Smooth muscle cell (in vitro differentiated cells): Measurements from ENCODE around the gene TUBGCP5. TPM values are rescaled to one million over a fixed set of nuclear protein-coding genes. Genes with fewer than 3 reads are reported as not detected.
A peak's percentile ranks its signal among the peaks of the same experiment; 100 is the strongest.

Experiments
- DNase-seq: peaks from one replicate; lab custom pipeline; 2025; ENCODE audit not compliant: unreplicated experiment; lab: John Stamatoyannopoulos, UW
- H2AFZ ChIP-seq: fragments of 200-600 bp; sonication (generic); 2 replicates; pipeline ENCODE4 v1.6.0; 2016; ENCODE audit warnings: antibody characterized with exemption, low read depth, mild to moderate bottlenecking
- H3F3A ChIP-seq: fragments of 200-600 bp; sonication (generic); 2 replicates; pipeline ENCODE4 v1.6.0; 2017; ENCODE audit warnings: antibody characterized with exemption, low read depth
- H3K27ac ChIP-seq: fragments of 200-600 bp; sonication (generic); 2 replicates; pipeline ENCODE4 v1.5.1; 2016; ENCODE audit warnings: low read depth, mild to moderate bottlenecking
- H3K27me3 ChIP-seq: fragments of 200-600 bp; sonication (generic); 2 replicates; pipeline ENCODE4 v1.6.1; 2016; ENCODE audit warnings: low read depth, mild to moderate bottlenecking
- H3K36me3 ChIP-seq: fragments of 200-600 bp; sonication (generic); 2 replicates; pipeline ENCODE4 v1.5.1; 2016; ENCODE audit warnings: low read depth
- H3K4me1 ChIP-seq: fragments of 200-600 bp; sonication (generic); 2 replicates; pipeline ENCODE4 v1.5.1; 2016; ENCODE audit warnings: low read depth
- H3K4me2 ChIP-seq: fragments of 200-600 bp; sonication (generic); 2 replicates; pipeline ENCODE4 v1.6.0; 2016; ENCODE audit warnings: mild to moderate bottlenecking
- H3K4me3 ChIP-seq: fragments of 200-600 bp; sonication (generic); 2 replicates; pipeline ENCODE4 v1.5.1; 2016; ENCODE audit warnings: mild to moderate bottlenecking
- H3K79me2 ChIP-seq: fragments of 200-600 bp; sonication (generic); 2 replicates; pipeline ENCODE4 v1.6.0; 2016; ENCODE audit warnings: low read depth, mild to moderate bottlenecking
- H3K9ac ChIP-seq: fragments of 200-600 bp; sonication (generic); 2 replicates; pipeline ENCODE4 v1.6.0; 2016; ENCODE audit warnings: low read depth
- H3K9me3 ChIP-seq: fragments of 200-600 bp; sonication (generic); replicated peaks from 2 replicates; pipeline ENCODE4 v1.5.1; 2016; ENCODE audit warnings: low read depth
- H4K20me1 ChIP-seq: fragments of 200-600 bp; sonication (generic); 2 replicates; pipeline ENCODE4 v1.6.0; 2016; ENCODE audit warnings: low read depth
- WGBS: methylation state at CpG from one replicate; pipeline ENCODE4 v1.1.7; 2016; ENCODE audit warnings: low lambda C conversion rate; 5-methylcytosine and 5-hydroxymethylcytosine counted together
- polyA plus RNA-seq: library from polyadenylated mRNA; unstranded; fragments of >200 nt; fragmentation: Nextera tagmentation; extraction: Ambion mirVana; gene quantifications from 2 replicates; pipeline ENCODE4 v1.2.1, GENCODE V29; 2016
- total RNA-seq: library from RNA; depleted of rRNA; stranded (reverse); fragments of >200 nt; gene quantifications from 2 replicates; pipeline ENCODE4 v1.2.3, GENCODE V29; 2014
- TF ChIP-seq, protein P1 (sequence below): fragments of 200-600 bp; sonication (generic); IDR thresholded peaks from 2 replicates; pipeline ENCODE4 v1.5.1; 2017; ENCODE audit warnings: borderline replicate concordance, mild to moderate bottlenecking, antibody characterized with exemption; ENCODE audit not compliant: insufficient read depth, poor library complexity, severe bottlenecking

The TUBGCP5 gene
- total and polyA plus RNA-seq, 2 experiments from 2014 or later = 7.9 to 13.9 TPM

- Histone ChIP-seq H3K4me2 (peak overlapping the region; percentile 52), H4K20me1 (peaks cover 98% of the 10 kb centered on the region), H3K27me3 (no peaks in the 10 kb centered on the region), H3K36me3 (no peaks in the 10 kb centered on the region), H3K4me1 (no peaks in the 10 kb centered on the region), H3K4me3 (no peak overlapping the region), H3K79me2 (peaks cover 93% of the 10 kb centered on the region), H3K27ac (peak overlapping the region; percentile 77), H3K9me3 (peaks cover 11% of the 10 kb centered on the region), H2AFZ (no peak overlapping the region), H3K9ac (peak overlapping the region; percentile 36), H3F3A (peaks cover 16% of the 10 kb centered on the region)
- DNase-seq = no peak
- 6% methylated on average over 5 of the region's 5 CpGs for WGBS
- TF ChIP-seq, protein P1, sequence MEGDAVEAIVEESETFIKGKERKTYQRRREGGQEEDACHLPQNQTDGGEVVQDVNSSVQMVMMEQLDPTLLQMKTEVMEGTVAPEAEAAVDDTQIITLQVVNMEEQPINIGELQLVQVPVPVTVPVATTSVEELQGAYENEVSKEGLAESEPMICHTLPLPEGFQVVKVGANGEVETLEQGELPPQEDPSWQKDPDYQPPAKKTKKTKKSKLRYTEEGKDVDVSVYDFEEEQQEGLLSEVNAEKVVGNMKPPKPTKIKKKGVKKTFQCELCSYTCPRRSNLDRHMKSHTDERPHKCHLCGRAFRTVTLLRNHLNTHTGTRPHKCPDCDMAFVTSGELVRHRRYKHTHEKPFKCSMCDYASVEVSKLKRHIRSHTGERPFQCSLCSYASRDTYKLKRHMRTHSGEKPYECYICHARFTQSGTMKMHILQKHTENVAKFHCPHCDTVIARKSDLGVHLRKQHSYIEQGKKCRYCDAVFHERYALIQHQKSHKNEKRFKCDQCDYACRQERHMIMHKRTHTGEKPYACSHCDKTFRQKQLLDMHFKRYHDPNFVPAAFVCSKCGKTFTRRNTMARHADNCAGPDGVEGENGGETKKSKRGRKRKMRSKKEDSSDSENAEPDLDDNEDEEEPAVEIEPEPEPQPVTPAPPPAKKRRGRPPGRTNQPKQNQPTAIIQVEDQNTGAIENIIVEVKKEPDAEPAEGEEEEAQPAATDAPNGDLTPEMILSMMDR = no peak
Measured at GRCh38 chr15:22968366-22968765, 71.0 kb downstream of the TUBGCP5 start.

GRCh38 chr15:22967084-22967770, 72.1 kb downstream of the TUBGCP5 start:
- no peaks in the 10 kb centered on the region for H3K4me1 ChIP-seq
- H3K79me2 ChIP-seq = peaks cover 93% of the 10 kb centered on the region
- 96% methylated on average over 15 of the region's 15 CpGs for WGBS
- no peaks in the 10 kb centered on the region for H3K27me3 ChIP-seq
- no peak overlapping the region for H3K4me2 ChIP-seq
- H4K20me1 ChIP-seq = peaks cover 98% of the 10 kb centered on the region
- TF ChIP-seq, protein P1 = no peak
- H3K4me3 ChIP-seq = no peak overlapping the region
- peaks cover 16% of the 10 kb centered on the region for H3F3A ChIP-seq
- no peak overlapping the region for H2AFZ ChIP-seq
- no peaks in the 10 kb centered on the region for H3K36me3 ChIP-seq
- peaks cover 11% of the 10 kb centered on the region for H3K9me3 ChIP-seq
- no peak for DNase-seq
- peak overlapping the region; percentile 77 for H3K27ac ChIP-seq
- no peak overlapping the region for H3K9ac ChIP-seq

- no peaks in the 10 kb centered on the region for H3K27me3 ChIP-seq
- H3K4me2 ChIP-seq = no peak overlapping the region
- H4K20me1 ChIP-seq = peaks cover 98% of the 10 kb centered on the region
- no peak overlapping the region for H3K4me3 ChIP-seq
- H3K79me2 ChIP-seq = peaks cover 93% of the 10 kb centered on the region
- H3K9ac ChIP-seq = no peak overlapping the region
- H3F3A ChIP-seq = peaks cover 17% of the 10 kb centered on the region
- WGBS = 95% methylated on average over 20 of the region's 20 CpGs
- TF ChIP-seq, protein P1 = no peak
- no peaks in the 10 kb centered on the region for H3K4me1 ChIP-seq
- no peak overlapping the region for H2AFZ ChIP-seq
- no peaks in the 10 kb centered on the region for H3K36me3 ChIP-seq
- DNase-seq = no peak
- peaks cover 11% of the 10 kb centered on the region for H3K9me3 ChIP-seq
- H3K27ac ChIP-seq = no peak overlapping the region
Measured at GRCh38 chr15:22966321-22967083, 72.9 kb downstream of the TUBGCP5 start.
